Measurements from ENCODE around the gene NKAIN2.
"Not testable (repeated sequence)": the region's sequence is repeated elsewhere in the genome, so short reads cannot be mapped to it uniquely, and the experiment has no call there.

NKAIN2 gene

GRCh38 chr6:123896869-123897268 lies 93.2 kb downstream of the NKAIN2 start:
- no peak for DNase-seq

GRCh38 chr6:123897965-123898364 lies 94.3 kb downstream of the NKAIN2 start:
- no peak for DNase-seq

GRCh38 chr6:123898665-123899064 lies 95.0 kb downstream of the NKAIN2 start:
- DNase-seq = no peak

- DNase-seq = no peak
Measured at GRCh38 chr6:123899745-123900144, 96.1 kb downstream of the NKAIN2 start.

GRCh38 chr6:123901436-123901835 lies 97.8 kb downstream of the NKAIN2 start:
- no peak for DNase-seq

GRCh38 chr6:123902738-123903313 lies 99.2 kb downstream of the NKAIN2 start:
- no peak for DNase-seq

- no peak for DNase-seq
Measured at GRCh38 chr6:123904228-123904627, 100.6 kb downstream of the NKAIN2 start.

GRCh38 chr6:123908797-123909196 lies 105.1 kb downstream of the NKAIN2 start:
- no peak for DNase-seq

- DNase-seq = no peak
Measured at GRCh38 chr6:123909989-123910388, 106.3 kb downstream of the NKAIN2 start.

- no peak for DNase-seq
Measured at GRCh38 chr6:123913863-123914262, 110.2 kb downstream of the NKAIN2 start.

- DNase-seq = not testable (repeated sequence)
Measured at GRCh38 chr6:123923379-123923778, 119.7 kb downstream of the NKAIN2 start.

- DNase-seq = no peak
Measured at GRCh38 chr6:123925350-123925749, 121.7 kb downstream of the NKAIN2 start.

GRCh38 chr6:123925842-123926399 lies 122.3 kb downstream of the NKAIN2 start:
- DNase-seq = no peak

- DNase-seq = no peak
Measured at GRCh38 chr6:123928529-123928928, 124.9 kb downstream of the NKAIN2 start.

GRCh38 chr6:123931928-123932327 lies 128.3 kb downstream of the NKAIN2 start:
- no peak for DNase-seq

GRCh38 chr6:123940551-123940950 lies 136.9 kb downstream of the NKAIN2 start:
- no peak for DNase-seq

GRCh38 chr6:123941855-123942254 lies 138.2 kb downstream of the NKAIN2 start:
- DNase-seq = no peak

- no peak for DNase-seq
Measured at GRCh38 chr6:123945386-123945785, 141.7 kb downstream of the NKAIN2 start.

GRCh38 chr6:123953920-123954319 lies 150.3 kb downstream of the NKAIN2 start:
- DNase-seq = no peak

GRCh38 chr6:123956492-123957139 lies 153.0 kb downstream of the NKAIN2 start:
- DNase-seq = no peak

GRCh38 chr6:123962508-123962907 lies 158.8 kb downstream of the NKAIN2 start:
- no peak for DNase-seq

- no peak for DNase-seq
Measured at GRCh38 chr6:123965894-123966293, 162.2 kb downstream of the NKAIN2 start.

- no peak for DNase-seq
Measured at GRCh38 chr6:123966618-123967017, 163.0 kb downstream of the NKAIN2 start.

GRCh38 chr6:123967905-123968304 lies 164.2 kb downstream of the NKAIN2 start:
- DNase-seq = no peak
